Activated naive CD8-positive, alpha-beta T cell (primary cell): Measurements from ENCODE around the gene TANGO2.

Experiments used
- H3K27ac Mint-ChIP-seq: one replicate; pipeline ENCODE4 v1.8.0; 2021; ENCODE audit warnings: mixed read lengths
- H3K27me3 Mint-ChIP-seq: one replicate; pipeline ENCODE4 v1.8.0; 2021; ENCODE audit warnings: mixed read lengths
- H3K36me3 Mint-ChIP-seq: one replicate; pipeline ENCODE4 v1.8.0; 2021; ENCODE audit warnings: mixed read lengths
- H3K4me1 Mint-ChIP-seq: one replicate; pipeline ENCODE4 v1.8.0; 2021; ENCODE audit warnings: low read depth, mixed read lengths
- H3K4me3 Mint-ChIP-seq: one replicate; pipeline ENCODE4 v1.8.0; 2021; ENCODE audit warnings: mild to moderate bottlenecking, mixed read lengths
- H3K9me3 Mint-ChIP-seq: one replicate; pipeline ENCODE4 v1.8.0; 2021; ENCODE audit warnings: low read depth, mixed read lengths

Gene TANGO2

GRCh38 chr22:19989725-19990067 is 31.2 kb upstream of the TANGO2 start:
- Mint-ChIP-seq H3K4me1 (peaks cover 3% of the 10 kb centered on the region), H3K36me3 (no peaks in the 10 kb centered on the region), H3K9me3 (no peaks in the 10 kb centered on the region), H3K27ac (no peak overlapping the region), H3K27me3 (no peaks in the 10 kb centered on the region), H3K4me3 (no peak overlapping the region)

- H3K36me3 Mint-ChIP-seq = no peaks in the 10 kb centered on the region
- no peaks in the 10 kb centered on the region for H3K9me3 Mint-ChIP-seq
- peaks cover 3% of the 10 kb centered on the region for H3K4me1 Mint-ChIP-seq
- H3K27ac Mint-ChIP-seq = no peak overlapping the region
- H3K27me3 Mint-ChIP-seq = no peaks in the 10 kb centered on the region
- no peak overlapping the region for H3K4me3 Mint-ChIP-seq
These were observed 30.7 kb upstream of the TANGO2 start for GRCh38 chr22:19990188-19990587.

- Mint-ChIP-seq H3K4me3 (no peak overlapping the region), H3K27me3 (no peaks in the 10 kb centered on the region), H3K36me3 (no peaks in the 10 kb centered on the region), H3K4me1 (peaks cover 3% of the 10 kb centered on the region), H3K27ac (no peak overlapping the region), H3K9me3 (no peaks in the 10 kb centered on the region)
These were observed 30.1 kb upstream of the TANGO2 start for GRCh38 chr22:19990609-19991394.

GRCh38 chr22:19991395-19991644 is 29.6 kb upstream of the TANGO2 start:
- Mint-ChIP-seq H3K4me3 (no peak overlapping the region), H3K9me3 (no peaks in the 10 kb centered on the region), H3K36me3 (no peaks in the 10 kb centered on the region), H3K4me1 (peaks cover 2% of the 10 kb centered on the region), H3K27me3 (no peaks in the 10 kb centered on the region), H3K27ac (no peak overlapping the region)

- H3K4me1 Mint-ChIP-seq = no peaks in the 10 kb centered on the region
- no peaks in the 10 kb centered on the region for H3K9me3 Mint-ChIP-seq
- no peaks in the 10 kb centered on the region for H3K36me3 Mint-ChIP-seq
- H3K27ac Mint-ChIP-seq = no peak overlapping the region
- H3K4me3 Mint-ChIP-seq = no peak overlapping the region
- H3K27me3 Mint-ChIP-seq = no peaks in the 10 kb centered on the region
These were observed 29.1 kb upstream of the TANGO2 start for GRCh38 chr22:19991645-19992451.

GRCh38 chr22:19992481-19992911 is 28.4 kb upstream of the TANGO2 start:
- H3K36me3 Mint-ChIP-seq = no peaks in the 10 kb centered on the region
- H3K27me3 Mint-ChIP-seq = no peaks in the 10 kb centered on the region
- H3K9me3 Mint-ChIP-seq = no peaks in the 10 kb centered on the region
- H3K4me1 Mint-ChIP-seq = no peaks in the 10 kb centered on the region
- no peak overlapping the region for H3K4me3 Mint-ChIP-seq
- H3K27ac Mint-ChIP-seq = no peak overlapping the region

- Mint-ChIP-seq H3K4me3 (no peak overlapping the region), H3K4me1 (no peaks in the 10 kb centered on the region), H3K27ac (no peak overlapping the region), H3K36me3 (no peaks in the 10 kb centered on the region), H3K27me3 (no peaks in the 10 kb centered on the region), H3K9me3 (no peaks in the 10 kb centered on the region)
These were observed 28.0 kb upstream of the TANGO2 start for GRCh38 chr22:19992921-19993355.

- Mint-ChIP-seq H3K4me1 (no peaks in the 10 kb centered on the region), H3K4me3 (no peak overlapping the region), H3K27ac (no peak overlapping the region)
These were observed 27.0 kb upstream of the TANGO2 start for GRCh38 chr22:19993926-19994325.

GRCh38 chr22:19994851-19995610 is 25.9 kb upstream of the TANGO2 start:
- Mint-ChIP-seq H3K27me3 (no peaks in the 10 kb centered on the region), H3K9me3 (no peaks in the 10 kb centered on the region), H3K27ac (no peak overlapping the region), H3K36me3 (no peaks in the 10 kb centered on the region), H3K4me1 (no peaks in the 10 kb centered on the region), H3K4me3 (no peak overlapping the region)

More at GRCh38 chr22:19993926-19994325, 27.0 kb upstream of the TANGO2 start:
- Mint-ChIP-seq H3K36me3 (no peaks in the 10 kb centered on the region), H3K9me3 (no peaks in the 10 kb centered on the region), H3K27me3 (no peaks in the 10 kb centered on the region)

GRCh38 chr22:19995611-19996339 is 25.1 kb upstream of the TANGO2 start:
- no peaks in the 10 kb centered on the region for H3K4me1 Mint-ChIP-seq
- no peaks in the 10 kb centered on the region for H3K9me3 Mint-ChIP-seq
- no peaks in the 10 kb centered on the region for H3K27me3 Mint-ChIP-seq
- H3K36me3 Mint-ChIP-seq = no peaks in the 10 kb centered on the region
- H3K27ac Mint-ChIP-seq = no peak overlapping the region
- H3K4me3 Mint-ChIP-seq = no peak overlapping the region

GRCh38 chr22:19996694-19997384 is 24.1 kb upstream of the TANGO2 start:
- H3K4me1 Mint-ChIP-seq = no peaks in the 10 kb centered on the region

GRCh38 chr22:19997561-19998231 is 23.2 kb upstream of the TANGO2 start:
- Mint-ChIP-seq H3K4me1 (no peaks in the 10 kb centered on the region), H3K27ac (no peak overlapping the region), H3K27me3 (no peaks in the 10 kb centered on the region), H3K4me3 (no peak overlapping the region), H3K36me3 (no peaks in the 10 kb centered on the region), H3K9me3 (no peaks in the 10 kb centered on the region)

More at GRCh38 chr22:19996694-19997384, 24.1 kb upstream of the TANGO2 start:
- Mint-ChIP-seq H3K36me3 (no peaks in the 10 kb centered on the region), H3K27me3 (no peaks in the 10 kb centered on the region), H3K9me3 (no peaks in the 10 kb centered on the region), H3K4me3 (no peak overlapping the region), H3K27ac (no peak overlapping the region)

- Mint-ChIP-seq H3K27me3 (no peaks in the 10 kb centered on the region), H3K9me3 (peaks cover 5% of the 10 kb centered on the region), H3K36me3 (peaks cover 2% of the 10 kb centered on the region), H3K27ac (no peak overlapping the region), H3K4me3 (no peak overlapping the region), H3K4me1 (no peaks in the 10 kb centered on the region)
These were observed 22.5 kb upstream of the TANGO2 start for GRCh38 chr22:19998232-19998951.
